H1 (cell line): Measurements from ENCODE around the gene HS6ST1. TPM values are rescaled to one million over a fixed set of nuclear protein-coding genes. Genes with fewer than 3 reads are reported as not detected.

Experiments
- KDM1A ChIP-seq: fragments of 200-600, 300-600 bp; sonication (generic); IDR thresholded peaks from 2 replicates; pipeline ENCODE4 v1.7.1; 2016; ENCODE audit warnings: mild to moderate bottlenecking, low read length, borderline replicate concordance
- SIRT6 ChIP-seq: IDR thresholded peaks from one replicate; pipeline ENCODE4 v1.7.1; 2012; ENCODE audit warnings: low read length, inconsistent platforms
- SP4 ChIP-seq: IDR thresholded peaks from 2 replicates; pipeline ENCODE4 v1.6.1; 2012; ENCODE audit warnings: low read length, inconsistent platforms
- polyA plus RNA-seq, 7 experiments: library from polyadenylated mRNA; depleted of rRNA in 3 of 7; stranded (reverse) in 5 of 7; unstranded in 2 of 7; fragments of >200 nt in 5 of 7; fragments of 200-250 nt in 2 of 7; gene quantifications; 1 replicate in 5 of 7; 2 replicates in 1 of 7; 4 replicates in 1 of 7; pipeline versions ENCODE4 v1.2.1 to v1.2.3, GENCODE V29; 2011 to 2013; ENCODE audit warnings: missing spikeins in 2 of 7, mixed read lengths in 2 of 7
- total RNA-seq: library from RNA; stranded (reverse); fragmentation: NEBNext Ultra II Directional; extraction: Animal tissue kit (Norgen Biotek cat#: 25700); gene quantifications from 2 replicates; pipeline ENCODE4 v1.2.1, GENCODE V29; 2021
- TF ChIP-seq, protein P1 (sequence below): fragments of 300-600 bp; sonication (generic); IDR thresholded peaks from 2 replicates; pipeline ENCODE4 v1.7.1; 2012; ENCODE audit warnings: low read length, moderate library complexity, mild to moderate bottlenecking, inconsistent platforms; ENCODE audit not compliant: insufficient replicate concordance
- TF ChIP-seq, protein P2 (sequence below), 3 experiments: IDR thresholded peaks; 1 replicate in 2 of 3; 2 replicates in 1 of 3; pipeline versions ENCODE4 v1.5.1 to v1.6.1; 2011; ENCODE audit warnings: low read length in 3 of 3, mild to moderate bottlenecking in 3 of 3, inconsistent platforms in 2 of 3, low read depth in 1 of 3, moderate library complexity in 1 of 3; ENCODE audit not compliant: insufficient read depth in 1 of 3; ENCODE audit errors: control extremely low read depth in 1 of 3

The HS6ST1 gene
- total and polyA plus RNA-seq, 2 of the 8 experiments (the other 6 are each of a cell fraction or from before 2014, with no cell fraction given) = 37.4 to 74.6 TPM

DNA sequence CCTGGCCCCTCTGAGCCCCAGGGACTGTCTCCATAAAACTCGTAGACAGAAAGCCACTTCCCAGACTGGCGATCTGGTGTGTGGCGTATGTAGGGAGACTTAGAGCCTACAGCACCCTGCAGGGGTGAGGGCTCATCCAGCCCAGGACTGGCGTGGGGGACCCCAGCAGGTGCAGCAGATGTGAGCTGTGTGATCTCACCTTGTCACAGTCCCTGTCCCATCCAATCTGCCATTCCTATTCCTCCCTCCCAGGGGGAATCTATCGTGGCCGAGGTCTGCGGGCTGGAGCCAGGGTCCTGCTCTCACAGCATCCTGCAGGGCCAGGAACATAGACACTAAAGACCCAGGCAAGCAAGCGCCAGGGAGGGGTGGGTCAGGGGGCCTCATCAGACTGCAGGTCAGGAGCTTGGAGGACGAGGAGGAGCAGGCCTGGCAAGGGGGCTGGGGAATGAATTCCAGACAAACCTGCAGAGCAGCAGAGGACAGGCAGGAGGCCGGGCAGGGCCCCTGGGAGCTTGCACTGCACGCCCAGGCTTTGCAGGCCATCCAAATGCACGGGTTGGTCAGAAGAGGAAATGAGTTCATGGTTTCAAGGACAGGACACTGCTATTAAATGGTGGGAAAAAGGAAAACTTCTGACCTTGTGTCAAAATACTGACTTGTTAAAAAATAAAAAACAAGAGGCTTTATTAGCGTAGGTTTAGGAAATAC lies 32.5 kb downstream of the HS6ST1 start (continued):
- TF ChIP-seq, protein P1, sequence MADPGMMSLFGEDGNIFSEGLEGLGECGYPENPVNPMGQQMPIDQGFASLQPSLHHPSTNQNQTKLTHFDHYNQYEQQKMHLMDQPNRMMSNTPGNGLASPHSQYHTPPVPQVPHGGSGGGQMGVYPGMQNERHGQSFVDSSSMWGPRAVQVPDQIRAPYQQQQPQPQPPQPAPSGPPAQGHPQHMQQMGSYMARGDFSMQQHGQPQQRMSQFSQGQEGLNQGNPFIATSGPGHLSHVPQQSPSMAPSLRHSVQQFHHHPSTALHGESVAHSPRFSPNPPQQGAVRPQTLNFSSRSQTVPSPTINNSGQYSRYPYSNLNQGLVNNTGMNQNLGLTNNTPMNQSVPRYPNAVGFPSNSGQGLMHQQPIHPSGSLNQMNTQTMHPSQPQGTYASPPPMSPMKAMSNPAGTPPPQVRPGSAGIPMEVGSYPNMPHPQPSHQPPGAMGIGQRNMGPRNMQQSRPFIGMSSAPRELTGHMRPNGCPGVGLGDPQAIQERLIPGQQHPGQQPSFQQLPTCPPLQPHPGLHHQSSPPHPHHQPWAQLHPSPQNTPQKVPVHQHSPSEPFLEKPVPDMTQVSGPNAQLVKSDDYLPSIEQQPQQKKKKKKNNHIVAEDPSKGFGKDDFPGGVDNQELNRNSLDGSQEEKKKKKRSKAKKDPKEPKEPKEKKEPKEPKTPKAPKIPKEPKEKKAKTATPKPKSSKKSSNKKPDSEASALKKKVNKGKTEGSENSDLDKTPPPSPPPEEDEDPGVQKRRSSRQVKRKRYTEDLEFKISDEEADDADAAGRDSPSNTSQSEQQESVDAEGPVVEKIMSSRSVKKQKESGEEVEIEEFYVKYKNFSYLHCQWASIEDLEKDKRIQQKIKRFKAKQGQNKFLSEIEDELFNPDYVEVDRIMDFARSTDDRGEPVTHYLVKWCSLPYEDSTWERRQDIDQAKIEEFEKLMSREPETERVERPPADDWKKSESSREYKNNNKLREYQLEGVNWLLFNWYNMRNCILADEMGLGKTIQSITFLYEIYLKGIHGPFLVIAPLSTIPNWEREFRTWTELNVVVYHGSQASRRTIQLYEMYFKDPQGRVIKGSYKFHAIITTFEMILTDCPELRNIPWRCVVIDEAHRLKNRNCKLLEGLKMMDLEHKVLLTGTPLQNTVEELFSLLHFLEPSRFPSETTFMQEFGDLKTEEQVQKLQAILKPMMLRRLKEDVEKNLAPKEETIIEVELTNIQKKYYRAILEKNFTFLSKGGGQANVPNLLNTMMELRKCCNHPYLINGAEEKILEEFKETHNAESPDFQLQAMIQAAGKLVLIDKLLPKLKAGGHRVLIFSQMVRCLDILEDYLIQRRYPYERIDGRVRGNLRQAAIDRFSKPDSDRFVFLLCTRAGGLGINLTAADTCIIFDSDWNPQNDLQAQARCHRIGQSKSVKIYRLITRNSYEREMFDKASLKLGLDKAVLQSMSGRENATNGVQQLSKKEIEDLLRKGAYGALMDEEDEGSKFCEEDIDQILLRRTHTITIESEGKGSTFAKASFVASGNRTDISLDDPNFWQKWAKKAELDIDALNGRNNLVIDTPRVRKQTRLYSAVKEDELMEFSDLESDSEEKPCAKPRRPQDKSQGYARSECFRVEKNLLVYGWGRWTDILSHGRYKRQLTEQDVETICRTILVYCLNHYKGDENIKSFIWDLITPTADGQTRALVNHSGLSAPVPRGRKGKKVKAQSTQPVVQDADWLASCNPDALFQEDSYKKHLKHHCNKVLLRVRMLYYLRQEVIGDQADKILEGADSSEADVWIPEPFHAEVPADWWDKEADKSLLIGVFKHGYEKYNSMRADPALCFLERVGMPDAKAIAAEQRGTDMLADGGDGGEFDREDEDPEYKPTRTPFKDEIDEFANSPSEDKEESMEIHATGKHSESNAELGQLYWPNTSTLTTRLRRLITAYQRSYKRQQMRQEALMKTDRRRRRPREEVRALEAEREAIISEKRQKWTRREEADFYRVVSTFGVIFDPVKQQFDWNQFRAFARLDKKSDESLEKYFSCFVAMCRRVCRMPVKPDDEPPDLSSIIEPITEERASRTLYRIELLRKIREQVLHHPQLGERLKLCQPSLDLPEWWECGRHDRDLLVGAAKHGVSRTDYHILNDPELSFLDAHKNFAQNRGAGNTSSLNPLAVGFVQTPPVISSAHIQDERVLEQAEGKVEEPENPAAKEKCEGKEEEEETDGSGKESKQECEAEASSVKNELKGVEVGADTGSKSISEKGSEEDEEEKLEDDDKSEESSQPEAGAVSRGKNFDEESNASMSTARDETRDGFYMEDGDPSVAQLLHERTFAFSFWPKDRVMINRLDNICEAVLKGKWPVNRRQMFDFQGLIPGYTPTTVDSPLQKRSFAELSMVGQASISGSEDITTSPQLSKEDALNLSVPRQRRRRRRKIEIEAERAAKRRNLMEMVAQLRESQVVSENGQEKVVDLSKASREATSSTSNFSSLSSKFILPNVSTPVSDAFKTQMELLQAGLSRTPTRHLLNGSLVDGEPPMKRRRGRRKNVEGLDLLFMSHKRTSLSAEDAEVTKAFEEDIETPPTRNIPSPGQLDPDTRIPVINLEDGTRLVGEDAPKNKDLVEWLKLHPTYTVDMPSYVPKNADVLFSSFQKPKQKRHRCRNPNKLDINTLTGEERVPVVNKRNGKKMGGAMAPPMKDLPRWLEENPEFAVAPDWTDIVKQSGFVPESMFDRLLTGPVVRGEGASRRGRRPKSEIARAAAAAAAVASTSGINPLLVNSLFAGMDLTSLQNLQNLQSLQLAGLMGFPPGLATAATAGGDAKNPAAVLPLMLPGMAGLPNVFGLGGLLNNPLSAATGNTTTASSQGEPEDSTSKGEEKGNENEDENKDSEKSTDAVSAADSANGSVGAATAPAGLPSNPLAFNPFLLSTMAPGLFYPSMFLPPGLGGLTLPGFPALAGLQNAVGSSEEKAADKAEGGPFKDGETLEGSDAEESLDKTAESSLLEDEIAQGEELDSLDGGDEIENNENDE = no peak
- no peak for TF ChIP-seq SIRT6
- TF ChIP-seq, protein P2, sequence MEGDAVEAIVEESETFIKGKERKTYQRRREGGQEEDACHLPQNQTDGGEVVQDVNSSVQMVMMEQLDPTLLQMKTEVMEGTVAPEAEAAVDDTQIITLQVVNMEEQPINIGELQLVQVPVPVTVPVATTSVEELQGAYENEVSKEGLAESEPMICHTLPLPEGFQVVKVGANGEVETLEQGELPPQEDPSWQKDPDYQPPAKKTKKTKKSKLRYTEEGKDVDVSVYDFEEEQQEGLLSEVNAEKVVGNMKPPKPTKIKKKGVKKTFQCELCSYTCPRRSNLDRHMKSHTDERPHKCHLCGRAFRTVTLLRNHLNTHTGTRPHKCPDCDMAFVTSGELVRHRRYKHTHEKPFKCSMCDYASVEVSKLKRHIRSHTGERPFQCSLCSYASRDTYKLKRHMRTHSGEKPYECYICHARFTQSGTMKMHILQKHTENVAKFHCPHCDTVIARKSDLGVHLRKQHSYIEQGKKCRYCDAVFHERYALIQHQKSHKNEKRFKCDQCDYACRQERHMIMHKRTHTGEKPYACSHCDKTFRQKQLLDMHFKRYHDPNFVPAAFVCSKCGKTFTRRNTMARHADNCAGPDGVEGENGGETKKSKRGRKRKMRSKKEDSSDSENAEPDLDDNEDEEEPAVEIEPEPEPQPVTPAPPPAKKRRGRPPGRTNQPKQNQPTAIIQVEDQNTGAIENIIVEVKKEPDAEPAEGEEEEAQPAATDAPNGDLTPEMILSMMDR (IDR thresholded peaks at IDR 0.05; ENCODE audit: control extremely low read depth in 1 of 3, insufficient read depth in 1 of 3, low read depth in 1 of 3, low read length in 3 of 3) = no peak
- TF ChIP-seq SP4 = no peak
- TF ChIP-seq KDM1A = no peak
